Right atrium auricular region (tissue), 2 donors: ENCODE results near the gene MS4A1. TPM values are rescaled to one million over a fixed set of nuclear protein-coding genes. Genes with fewer than 3 reads are reported as not detected.

Experiments used
- DNase-seq: peaks from one replicate; pipeline ENCODE4 v3.0.0-alpha.2; 2019; ENCODE audit warnings: low spot score
- H3K27ac ChIP-seq, 2 donors: fragments of 200-600 bp; sonication (generic); 1 replicate in 1 of 2; 2 replicates in 1 of 2; pipeline ENCODE4 v1.5.1; 2016 to 2019
- H3K27me3 ChIP-seq, 2 donors: fragments of 200-600 bp; sonication (generic); one replicate each; pipeline versions ENCODE4 v1.5.1 to v1.6.0; 2017 to 2019
- H3K36me3 ChIP-seq: fragments of 200-600 bp; sonication (generic); one replicate; pipeline ENCODE4 v1.5.1; 2016
- H3K4me1 ChIP-seq, 2 donors: fragments of 200-600 bp; sonication (generic); one replicate each; pipeline versions ENCODE4 v1.5.1 to v1.6.0; 2017 to 2019
- H3K4me3 ChIP-seq, 2 donors: fragments of 200-600 bp; sonication (generic); 1 replicate in 1 of 2; 2 replicates in 1 of 2; pipeline ENCODE4 v1.5.1; 2017 to 2019; ENCODE audit warnings: mild to moderate bottlenecking in 1 of 2, moderate library complexity in 1 of 2
- H3K9me3 ChIP-seq, 2 donors: fragments of 200-600 bp; sonication (generic); one replicate each; pipeline ENCODE4 v1.5.1; 2019
- total RNA-seq, 2 donors: library from RNA; depleted of rRNA; stranded (reverse); fragments of >200 nt; gene quantifications; one replicate each; pipeline ENCODE4 v1.1.0, GENCODE V29; 2016
- TF ChIP-seq, protein P1 (sequence below), 2 donors: fragments of 200-600 bp; sonication (generic); IDR thresholded peaks; one replicate each; pipeline ENCODE4 v1.5.1; 2019; ENCODE audit warnings: antibody characterized with exemption in 2 of 2

The MS4A1 gene
- total RNA-seq = not detected

DNA sequence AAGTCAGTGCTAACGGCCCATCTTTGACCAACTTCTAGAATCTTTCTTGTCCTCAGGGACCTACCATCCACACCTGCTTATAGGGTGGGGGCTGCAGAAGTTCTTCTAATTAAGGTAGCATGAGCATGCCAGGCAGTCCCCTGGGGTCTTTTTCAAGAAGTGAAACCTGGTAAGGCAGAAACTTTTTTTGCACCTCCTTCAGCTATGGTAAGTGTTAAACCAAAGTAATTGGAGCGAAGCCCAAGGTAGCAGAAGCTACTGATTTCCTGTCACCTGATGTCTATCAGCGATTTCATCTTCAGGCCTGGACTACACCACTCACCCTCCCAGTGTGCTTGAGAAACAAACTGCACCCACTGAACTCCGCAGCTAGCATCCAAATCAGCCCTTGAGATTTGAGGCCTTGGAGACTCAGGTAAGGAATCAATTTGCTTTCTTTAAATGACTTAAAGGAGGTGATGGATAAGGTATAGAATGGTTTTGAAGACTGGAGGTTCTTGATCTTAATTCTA, at the start of gene MS4A1:
MS4A1 (plus strand) TSS at position 317 of the 512 bp plus-strand sequence. CDS start 6,528 bp downstream, outside the sequence.
- Histone ChIP-seq H3K27me3 (no peaks in the 10 kb centered on the region), H3K4me3 (no peak within 1 kb of the TSS), H3K27ac (no peak within 1 kb of the TSS), H3K36me3 (no peaks in the 10 kb centered on the region), H3K4me1 (no peaks in the 10 kb centered on the region), H3K9me3 (no peaks in the 10 kb centered on the region)
- TF ChIP-seq, protein P1, sequence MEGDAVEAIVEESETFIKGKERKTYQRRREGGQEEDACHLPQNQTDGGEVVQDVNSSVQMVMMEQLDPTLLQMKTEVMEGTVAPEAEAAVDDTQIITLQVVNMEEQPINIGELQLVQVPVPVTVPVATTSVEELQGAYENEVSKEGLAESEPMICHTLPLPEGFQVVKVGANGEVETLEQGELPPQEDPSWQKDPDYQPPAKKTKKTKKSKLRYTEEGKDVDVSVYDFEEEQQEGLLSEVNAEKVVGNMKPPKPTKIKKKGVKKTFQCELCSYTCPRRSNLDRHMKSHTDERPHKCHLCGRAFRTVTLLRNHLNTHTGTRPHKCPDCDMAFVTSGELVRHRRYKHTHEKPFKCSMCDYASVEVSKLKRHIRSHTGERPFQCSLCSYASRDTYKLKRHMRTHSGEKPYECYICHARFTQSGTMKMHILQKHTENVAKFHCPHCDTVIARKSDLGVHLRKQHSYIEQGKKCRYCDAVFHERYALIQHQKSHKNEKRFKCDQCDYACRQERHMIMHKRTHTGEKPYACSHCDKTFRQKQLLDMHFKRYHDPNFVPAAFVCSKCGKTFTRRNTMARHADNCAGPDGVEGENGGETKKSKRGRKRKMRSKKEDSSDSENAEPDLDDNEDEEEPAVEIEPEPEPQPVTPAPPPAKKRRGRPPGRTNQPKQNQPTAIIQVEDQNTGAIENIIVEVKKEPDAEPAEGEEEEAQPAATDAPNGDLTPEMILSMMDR (IDR thresholded peaks at IDR 0.05) = no peak
- no peak for DNase-seq

DNA sequence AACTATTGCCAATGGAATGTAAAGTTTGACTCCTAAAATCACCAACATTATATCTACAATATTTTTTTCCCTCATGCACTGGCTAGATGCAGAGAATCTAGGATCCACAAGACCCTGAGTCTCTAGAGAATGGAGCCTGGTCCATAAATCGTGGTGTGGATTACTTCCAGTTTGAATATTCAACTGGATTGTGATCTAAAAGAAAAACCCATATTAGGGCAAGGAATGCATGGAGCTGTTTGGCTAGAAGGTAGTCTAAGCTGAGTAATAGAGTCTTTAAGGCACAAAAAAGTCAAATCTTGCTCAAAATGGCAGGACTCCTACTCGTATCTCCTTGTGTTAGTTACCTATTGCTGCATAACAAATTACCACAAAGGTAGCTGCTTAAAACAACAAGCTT, 35.6 kb upstream of the MS4A1 start:
- no peaks in the 10 kb centered on the region for H3K36me3 ChIP-seq
- no peak for DNase-seq
- no peaks in the 10 kb centered on the region for H3K4me1 ChIP-seq
- TF ChIP-seq, protein P1 (IDR thresholded peaks at IDR 0.05) = no peak
- H3K4me3 ChIP-seq = no peak overlapping the region
- no peaks in the 10 kb centered on the region for H3K27me3 ChIP-seq
- H3K27ac ChIP-seq = no peak overlapping the region
- H3K9me3 ChIP-seq = peaks cover 0 to 15% of the 10 kb centered on the region in 2 donors

DNA sequence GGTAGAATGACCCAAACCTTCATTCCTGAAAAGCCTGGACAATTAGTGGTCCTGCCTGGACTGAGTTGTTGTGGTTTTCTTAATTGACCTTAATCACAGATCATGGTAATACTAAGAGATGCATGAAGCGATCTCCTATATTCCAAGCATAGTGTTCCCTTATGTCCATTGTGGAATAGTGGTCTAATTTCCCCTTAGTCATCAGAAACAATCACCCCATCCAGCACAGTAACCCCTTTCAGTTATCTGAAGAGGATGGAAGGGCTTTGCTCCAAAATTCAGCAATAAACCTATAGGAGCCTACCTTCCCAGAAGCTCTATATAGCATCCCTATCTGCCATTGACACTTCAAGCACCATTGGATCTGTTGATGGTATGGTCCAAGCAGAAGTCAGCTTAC, 33.0 kb upstream of the MS4A1 start:
- H3K9me3 ChIP-seq = peaks cover 0 to 15% of the 10 kb centered on the region in 2 donors
- no peak overlapping the region for H3K27ac ChIP-seq
- DNase-seq = no peak
- TF ChIP-seq, protein P1 (IDR thresholded peaks at IDR 0.05) = no peak
- no peak overlapping the region for H3K4me3 ChIP-seq
- H3K36me3 ChIP-seq = no peaks in the 10 kb centered on the region
- H3K27me3 ChIP-seq = no peaks in the 10 kb centered on the region
- H3K4me1 ChIP-seq = no peaks in the 10 kb centered on the region

DNA sequence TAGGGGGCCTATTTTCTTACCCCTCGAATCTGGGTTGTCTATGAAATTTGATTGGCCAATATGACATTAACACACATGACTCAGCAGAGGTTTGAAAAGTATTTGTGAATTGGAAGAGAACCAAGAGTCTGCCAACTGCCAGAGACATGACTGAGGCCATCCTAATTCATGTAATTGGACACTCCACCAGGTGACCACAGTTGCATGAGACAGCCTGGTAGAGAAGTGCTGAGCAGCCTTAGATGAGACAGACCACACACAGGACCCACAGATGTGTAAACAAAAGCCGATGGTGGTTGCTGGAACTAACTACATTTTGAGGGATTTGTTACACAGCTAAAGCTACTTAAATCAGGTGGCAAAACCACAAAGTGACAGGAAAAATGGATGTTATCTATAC, 27.1 kb upstream of the MS4A1 start:
- no peaks in the 10 kb centered on the region for H3K9me3 ChIP-seq
- no peak for DNase-seq
- no peaks in the 10 kb centered on the region for H3K4me1 ChIP-seq
- no peak overlapping the region for H3K4me3 ChIP-seq
- no peak overlapping the region for H3K27ac ChIP-seq
- H3K36me3 ChIP-seq = no peaks in the 10 kb centered on the region
- TF ChIP-seq, protein P1 (IDR thresholded peaks at IDR 0.05) = no peak
- H3K27me3 ChIP-seq = no peaks in the 10 kb centered on the region

DNA sequence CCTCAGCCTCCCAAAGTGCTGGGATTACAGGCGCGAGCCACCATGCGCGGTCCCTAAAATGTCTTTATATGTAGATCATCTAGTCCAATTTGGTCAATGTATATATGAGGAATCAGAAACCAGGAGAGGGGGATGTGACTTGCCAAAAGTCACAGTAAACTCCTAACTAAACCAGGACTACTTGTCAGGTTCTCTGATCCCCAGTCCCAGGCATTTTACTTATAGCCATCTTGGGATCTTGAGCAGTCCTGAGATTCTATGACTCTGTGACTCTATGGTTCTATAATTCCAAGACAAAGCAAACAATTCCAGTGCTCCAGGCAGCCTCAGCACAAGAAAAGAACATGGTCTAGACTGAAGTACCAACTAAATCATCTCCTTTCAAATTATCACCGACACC, 26.4 kb upstream of the MS4A1 start, which contains the start of gene MS4A5:
MS4A5 (plus strand) TSS at position 301 of the 400 bp plus-strand sequence. CDS start 103 bp downstream, outside the sequence.
- Histone ChIP-seq H3K4me1 (no peaks in the 10 kb centered on the region), H3K9me3 (no peaks in the 10 kb centered on the region), H3K27ac (no peak within 1 kb of the TSS), H3K36me3 (no peaks in the 10 kb centered on the region), H3K4me3 (no peak within 1 kb of the TSS), H3K27me3 (no peaks in the 10 kb centered on the region)
- TF ChIP-seq, protein P1 (IDR thresholded peaks at IDR 0.05) = no peak
- DNase-seq = no peak

DNA sequence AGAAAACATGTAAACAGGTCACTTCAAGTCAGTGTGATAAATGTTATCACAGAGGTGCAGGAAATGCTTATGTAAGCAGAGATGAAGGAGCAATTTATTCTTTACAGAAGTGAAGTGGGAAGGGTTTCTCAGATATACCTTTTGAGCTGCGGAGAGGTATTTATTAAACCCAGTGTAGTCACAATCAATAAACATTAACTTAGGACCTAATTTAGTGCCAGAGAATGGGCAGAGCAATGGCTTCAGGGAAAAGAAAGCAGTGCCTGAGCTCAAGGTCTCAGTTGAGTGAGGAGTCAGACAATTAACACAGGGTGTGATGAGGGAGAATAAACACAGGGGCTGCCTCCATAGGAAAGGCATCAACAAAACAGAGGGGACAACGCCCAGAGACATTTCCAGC, 24.4 kb upstream of the MS4A1 start:
- TF ChIP-seq, protein P1 (IDR thresholded peaks at IDR 0.05) = no peak
- DNase-seq = no peak
- no peaks in the 10 kb centered on the region for H3K27me3 ChIP-seq
- no peak overlapping the region for H3K27ac ChIP-seq
- no peaks in the 10 kb centered on the region for H3K36me3 ChIP-seq
- H3K9me3 ChIP-seq = no peaks in the 10 kb centered on the region
- no peak overlapping the region for H3K4me3 ChIP-seq
- no peaks in the 10 kb centered on the region for H3K4me1 ChIP-seq
